SK-N-SH treated with all-trans-retinoic acid at 6 μM for 48 hours (cell line): Measurements from ENCODE around the gene BUB3.

ENCODE experiments used
- ATAC-seq: fragments of 200-7000 bp; cut with Tn5 transposase; 3 replicates; pipeline ENCODE4 v1.9.1; 2020; ENCODE audit warnings: mild to moderate bottlenecking, moderate library complexity
- BACH2 ChIP-seq: fragments of 250-450 bp; sonication (Bioruptor Pico); IDR thresholded peaks from 2 replicates; pipeline ENCODE4 v1.9.0; 2021; ENCODE audit warnings: mild to moderate bottlenecking, borderline replicate concordance
- CSDC2 ChIP-seq: fragments of 250-450 bp; sonication (Bioruptor Pico); IDR thresholded peaks from 2 replicates; pipeline ENCODE4 v1.5.0; 2020; ENCODE audit warnings: mild to moderate bottlenecking, moderate library complexity
- ESRRG ChIP-seq: fragments of 250-450 bp; sonication (Bioruptor Pico); IDR thresholded peaks from 2 replicates; pipeline ENCODE4 v1.6.1; 2021; ENCODE audit warnings: mild to moderate bottlenecking
- GLIS3 ChIP-seq: fragments of 250-450 bp; sonication (Bioruptor Pico); IDR thresholded peaks from 2 replicates; pipeline ENCODE4 v1.5.0; 2020; ENCODE audit warnings: mild to moderate bottlenecking, moderate library complexity
- ISL1 ChIP-seq: fragments of 250-450 bp; sonication (Bioruptor Pico); IDR thresholded peaks from 2 replicates; pipeline ENCODE4 v2.1.2; 2022; ENCODE audit warnings: mild to moderate bottlenecking, moderate library complexity
- OSR1 ChIP-seq: fragments of 250-450 bp; sonication (Bioruptor Pico); IDR thresholded peaks from 2 replicates; pipeline ENCODE4 v1.8.0; 2022; ENCODE audit warnings: moderate library complexity, mild to moderate bottlenecking, inconsistent platforms
- PPARA ChIP-seq: fragments of 250-450 bp; sonication (Bioruptor Pico); IDR thresholded peaks from 2 replicates; pipeline ENCODE4 v1.5.0; 2020; ENCODE audit warnings: mild to moderate bottlenecking, borderline replicate concordance
- RARB ChIP-seq: fragments of 250-450 bp; sonication (Bioruptor Pico); IDR thresholded peaks from 2 replicates; pipeline ENCODE4 v1.8.0; 2021; ENCODE audit warnings: mild to moderate bottlenecking, moderate library complexity
- SNAI2 ChIP-seq: fragments of 250-450 bp; sonication (Bioruptor Pico); IDR thresholded peaks from 2 replicates; pipeline ENCODE4 v1.5.0; 2020; ENCODE audit warnings: mild to moderate bottlenecking, moderate library complexity
- TOX ChIP-seq: fragments of 250-450 bp; sonication (Bioruptor Pico); IDR thresholded peaks from 2 replicates; pipeline ENCODE4 v1.8.0; 2021; ENCODE audit warnings: mild to moderate bottlenecking, moderate library complexity, borderline replicate concordance
- ZC3H10 ChIP-seq: fragments of 250-450 bp; sonication (Bioruptor Pico); IDR thresholded peaks from 2 replicates; pipeline ENCODE4 v1.5.1; 2021; ENCODE audit warnings: mild to moderate bottlenecking, moderate library complexity
- ZFP3 ChIP-seq: fragments of 250-450 bp; sonication (Bioruptor Pico); IDR thresholded peaks from 2 replicates; pipeline ENCODE4 v1.5.0; 2020; ENCODE audit warnings: mild to moderate bottlenecking, moderate library complexity
- ZFP30 ChIP-seq: fragments of 450-650 bp; formaldehyde crosslinking; IDR thresholded peaks from 2 replicates; pipeline ENCODE4 v1.5.0; 2022; ENCODE audit warnings: mild to moderate bottlenecking, moderate library complexity
- ZNF565 ChIP-seq: fragments of 450-650 bp; formaldehyde crosslinking; conservative IDR thresholded peaks from 2 replicates; pipeline ENCODE4 v1.5.0; 2020; ENCODE audit warnings: low read depth, mild to moderate bottlenecking, moderate library complexity
- ZNF70 ChIP-seq: fragments of 450-650 bp; formaldehyde crosslinking; IDR thresholded peaks from 2 replicates; pipeline ENCODE4 v1.5.0; 2020; ENCODE audit warnings: mild to moderate bottlenecking, moderate library complexity
- ZNF8 ChIP-seq: fragments of 450-650 bp; formaldehyde crosslinking; IDR thresholded peaks from 2 replicates; pipeline ENCODE4 v1.5.0; 2020; ENCODE audit warnings: mild to moderate bottlenecking, moderate library complexity
- TF ChIP-seq, protein P1 (sequence below): fragments of 250-450 bp; sonication (Bioruptor Pico); IDR thresholded peaks from 2 replicates; pipeline ENCODE4 v1.5.0; 2020; ENCODE audit warnings: mild to moderate bottlenecking, moderate library complexity
- TF ChIP-seq, protein P2 (sequence below): fragments of 250-450 bp; sonication (Bioruptor Pico); IDR thresholded peaks from 2 replicates; pipeline ENCODE4 v1.8.0; 2020; ENCODE audit warnings: mild to moderate bottlenecking, moderate library complexity, borderline replicate concordance
- TF ChIP-seq, protein P3 (sequence below): fragments of 250-450 bp; sonication (Bioruptor Pico); IDR thresholded peaks from 2 replicates; pipeline ENCODE4 v1.5.1; 2021; ENCODE audit warnings: mild to moderate bottlenecking, moderate library complexity
- TF ChIP-seq, protein P4 (sequence below): fragments of 250-450 bp; sonication (Bioruptor Pico); IDR thresholded peaks from 2 replicates; pipeline ENCODE4 v1.8.0; 2021; ENCODE audit warnings: low read depth, mild to moderate bottlenecking, moderate library complexity, borderline replicate concordance

Gene BUB3

DNA sequence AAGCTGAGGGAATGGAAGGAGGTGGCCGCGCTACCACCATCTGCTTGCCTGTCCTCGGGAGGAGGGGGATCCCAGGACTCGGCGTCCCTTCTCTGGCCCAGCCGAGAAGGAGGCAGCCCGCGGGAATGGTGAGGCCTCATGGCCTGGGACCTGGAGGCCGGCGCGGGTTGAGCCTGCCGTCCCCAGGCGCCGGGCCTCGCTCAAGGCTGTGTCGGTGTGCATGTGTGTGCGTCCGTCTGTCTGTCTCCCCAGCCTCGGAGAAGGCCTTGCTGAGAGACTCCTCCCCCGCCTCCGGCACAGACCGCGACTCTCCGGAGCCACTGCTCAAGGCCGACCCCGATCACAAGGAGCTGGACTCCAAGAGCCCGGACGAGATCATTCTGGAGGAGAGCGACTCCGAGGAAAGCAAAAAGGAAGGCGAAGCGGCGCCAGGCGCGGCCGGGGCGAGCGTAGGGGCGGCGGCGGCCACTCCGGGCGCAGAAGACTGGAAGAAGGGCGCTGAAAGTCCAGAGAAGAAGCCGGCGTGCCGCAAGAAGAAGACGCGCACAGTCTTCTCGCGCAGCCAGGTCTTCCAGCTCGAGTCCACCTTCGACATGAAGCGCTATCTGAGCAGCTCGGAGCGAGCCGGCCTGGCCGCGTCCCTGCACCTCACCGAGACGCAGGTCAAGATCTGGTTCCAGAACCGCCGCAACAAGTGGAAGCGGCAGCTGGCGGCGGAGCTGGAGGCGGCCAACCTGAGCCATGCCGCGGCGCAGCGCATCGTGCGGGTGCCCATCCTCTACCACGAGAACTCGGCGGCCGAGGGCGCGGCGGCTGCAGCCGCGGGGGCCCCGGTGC, 17.2 kb upstream of the BUB3 start:
- TF ChIP-seq ZFP3 (CRISPR knock-in tag) (no peak), ZNF8 (CRISPR knock-in tag) (no peak), ISL1 (CRISPR knock-in tag) (no peak), RARB (no peak), ZC3H10 (CRISPR knock-in tag) (no peak), SNAI2 (CRISPR knock-in tag) (no peak), ZNF565 (CRISPR knock-in tag) (no peak), BACH2 (no peak), CSDC2 (CRISPR knock-in tag) (no peak)
- TF ChIP-seq, protein P1, sequence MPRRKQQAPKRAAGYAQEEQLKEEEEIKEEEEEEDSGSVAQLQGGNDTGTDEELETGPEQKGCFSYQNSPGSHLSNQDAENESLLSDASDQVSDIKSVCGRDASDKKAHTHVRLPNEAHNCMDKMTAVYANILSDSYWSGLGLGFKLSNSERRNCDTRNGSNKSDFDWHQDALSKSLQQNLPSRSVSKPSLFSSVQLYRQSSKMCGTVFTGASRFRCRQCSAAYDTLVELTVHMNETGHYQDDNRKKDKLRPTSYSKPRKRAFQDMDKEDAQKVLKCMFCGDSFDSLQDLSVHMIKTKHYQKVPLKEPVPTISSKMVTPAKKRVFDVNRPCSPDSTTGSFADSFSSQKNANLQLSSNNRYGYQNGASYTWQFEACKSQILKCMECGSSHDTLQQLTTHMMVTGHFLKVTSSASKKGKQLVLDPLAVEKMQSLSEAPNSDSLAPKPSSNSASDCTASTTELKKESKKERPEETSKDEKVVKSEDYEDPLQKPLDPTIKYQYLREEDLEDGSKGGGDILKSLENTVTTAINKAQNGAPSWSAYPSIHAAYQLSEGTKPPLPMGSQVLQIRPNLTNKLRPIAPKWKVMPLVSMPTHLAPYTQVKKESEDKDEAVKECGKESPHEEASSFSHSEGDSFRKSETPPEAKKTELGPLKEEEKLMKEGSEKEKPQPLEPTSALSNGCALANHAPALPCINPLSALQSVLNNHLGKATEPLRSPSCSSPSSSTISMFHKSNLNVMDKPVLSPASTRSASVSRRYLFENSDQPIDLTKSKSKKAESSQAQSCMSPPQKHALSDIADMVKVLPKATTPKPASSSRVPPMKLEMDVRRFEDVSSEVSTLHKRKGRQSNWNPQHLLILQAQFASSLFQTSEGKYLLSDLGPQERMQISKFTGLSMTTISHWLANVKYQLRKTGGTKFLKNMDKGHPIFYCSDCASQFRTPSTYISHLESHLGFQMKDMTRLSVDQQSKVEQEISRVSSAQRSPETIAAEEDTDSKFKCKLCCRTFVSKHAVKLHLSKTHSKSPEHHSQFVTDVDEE (CRISPR knock-in tag), result no peak
- TF ChIP-seq, protein P2, sequence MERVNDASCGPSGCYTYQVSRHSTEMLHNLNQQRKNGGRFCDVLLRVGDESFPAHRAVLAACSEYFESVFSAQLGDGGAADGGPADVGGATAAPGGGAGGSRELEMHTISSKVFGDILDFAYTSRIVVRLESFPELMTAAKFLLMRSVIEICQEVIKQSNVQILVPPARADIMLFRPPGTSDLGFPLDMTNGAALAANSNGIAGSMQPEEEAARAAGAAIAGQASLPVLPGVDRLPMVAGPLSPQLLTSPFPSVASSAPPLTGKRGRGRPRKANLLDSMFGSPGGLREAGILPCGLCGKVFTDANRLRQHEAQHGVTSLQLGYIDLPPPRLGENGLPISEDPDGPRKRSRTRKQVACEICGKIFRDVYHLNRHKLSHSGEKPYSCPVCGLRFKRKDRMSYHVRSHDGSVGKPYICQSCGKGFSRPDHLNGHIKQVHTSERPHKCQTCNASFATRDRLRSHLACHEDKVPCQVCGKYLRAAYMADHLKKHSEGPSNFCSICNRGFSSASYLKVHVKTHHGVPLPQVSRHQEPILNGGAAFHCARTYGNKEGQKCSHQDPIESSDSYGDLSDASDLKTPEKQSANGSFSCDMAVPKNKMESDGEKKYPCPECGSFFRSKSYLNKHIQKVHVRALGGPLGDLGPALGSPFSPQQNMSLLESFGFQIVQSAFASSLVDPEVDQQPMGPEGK (CRISPR knock-in tag), result no peak
- TF ChIP-seq, protein P3, sequence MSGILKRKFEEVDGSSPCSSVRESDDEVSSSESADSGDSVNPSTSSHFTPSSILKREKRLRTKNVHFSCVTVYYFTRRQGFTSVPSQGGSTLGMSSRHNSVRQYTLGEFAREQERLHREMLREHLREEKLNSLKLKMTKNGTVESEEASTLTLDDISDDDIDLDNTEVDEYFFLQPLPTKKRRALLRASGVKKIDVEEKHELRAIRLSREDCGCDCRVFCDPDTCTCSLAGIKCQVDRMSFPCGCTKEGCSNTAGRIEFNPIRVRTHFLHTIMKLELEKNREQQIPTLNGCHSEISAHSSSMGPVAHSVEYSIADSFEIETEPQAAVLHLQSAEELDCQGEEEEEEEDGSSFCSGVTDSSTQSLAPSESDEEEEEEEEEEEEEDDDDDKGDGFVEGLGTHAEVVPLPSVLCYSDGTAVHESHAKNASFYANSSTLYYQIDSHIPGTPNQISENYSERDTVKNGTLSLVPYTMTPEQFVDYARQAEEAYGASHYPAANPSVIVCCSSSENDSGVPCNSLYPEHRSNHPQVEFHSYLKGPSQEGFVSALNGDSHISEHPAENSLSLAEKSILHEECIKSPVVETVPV (CRISPR knock-in tag), result no peak
- TF ChIP-seq, protein P4, sequence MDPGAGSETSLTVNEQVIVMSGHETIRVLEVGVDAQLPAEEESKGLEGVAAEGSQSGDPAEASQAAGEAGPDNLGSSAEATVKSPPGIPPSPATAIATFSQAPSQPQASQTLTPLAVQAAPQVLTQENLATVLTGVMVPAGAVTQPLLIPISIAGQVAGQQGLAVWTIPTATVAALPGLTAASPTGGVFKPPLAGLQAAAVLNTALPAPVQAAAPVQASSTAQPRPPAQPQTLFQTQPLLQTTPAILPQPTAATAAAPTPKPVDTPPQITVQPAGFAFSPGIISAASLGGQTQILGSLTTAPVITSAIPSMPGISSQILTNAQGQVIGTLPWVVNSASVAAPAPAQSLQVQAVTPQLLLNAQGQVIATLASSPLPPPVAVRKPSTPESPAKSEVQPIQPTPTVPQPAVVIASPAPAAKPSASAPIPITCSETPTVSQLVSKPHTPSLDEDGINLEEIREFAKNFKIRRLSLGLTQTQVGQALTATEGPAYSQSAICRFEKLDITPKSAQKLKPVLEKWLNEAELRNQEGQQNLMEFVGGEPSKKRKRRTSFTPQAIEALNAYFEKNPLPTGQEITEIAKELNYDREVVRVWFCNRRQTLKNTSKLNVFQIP (CRISPR knock-in tag), result no peak
- no peak; the same call in 2 of the 3 replicates for ATAC-seq

DNA sequence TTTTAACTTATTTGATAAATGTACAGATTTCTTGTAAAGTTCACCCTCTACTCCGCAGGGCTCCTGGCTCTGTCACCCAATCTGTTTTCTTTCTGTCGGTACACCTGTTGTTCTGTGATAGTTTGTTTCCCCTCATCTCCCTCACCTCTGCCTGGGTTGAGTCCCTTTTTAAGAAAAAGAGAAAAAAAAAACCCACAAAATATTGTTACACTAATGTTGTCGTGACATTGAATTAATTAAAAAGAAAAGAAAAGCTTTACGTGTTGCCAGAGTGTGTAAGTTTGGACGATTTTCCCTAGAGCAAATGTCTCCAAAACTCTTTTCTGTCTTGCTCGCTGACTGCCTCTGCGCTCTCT, 15.1 kb upstream of the BUB3 start:
- ATAC-seq, result no peak
- no peak for TF ChIP-seq ZFP3 (CRISPR knock-in tag)
- no peak for TF ChIP-seq TOX
- TF ChIP-seq, all 23 proteins: peak for 0

DNA sequence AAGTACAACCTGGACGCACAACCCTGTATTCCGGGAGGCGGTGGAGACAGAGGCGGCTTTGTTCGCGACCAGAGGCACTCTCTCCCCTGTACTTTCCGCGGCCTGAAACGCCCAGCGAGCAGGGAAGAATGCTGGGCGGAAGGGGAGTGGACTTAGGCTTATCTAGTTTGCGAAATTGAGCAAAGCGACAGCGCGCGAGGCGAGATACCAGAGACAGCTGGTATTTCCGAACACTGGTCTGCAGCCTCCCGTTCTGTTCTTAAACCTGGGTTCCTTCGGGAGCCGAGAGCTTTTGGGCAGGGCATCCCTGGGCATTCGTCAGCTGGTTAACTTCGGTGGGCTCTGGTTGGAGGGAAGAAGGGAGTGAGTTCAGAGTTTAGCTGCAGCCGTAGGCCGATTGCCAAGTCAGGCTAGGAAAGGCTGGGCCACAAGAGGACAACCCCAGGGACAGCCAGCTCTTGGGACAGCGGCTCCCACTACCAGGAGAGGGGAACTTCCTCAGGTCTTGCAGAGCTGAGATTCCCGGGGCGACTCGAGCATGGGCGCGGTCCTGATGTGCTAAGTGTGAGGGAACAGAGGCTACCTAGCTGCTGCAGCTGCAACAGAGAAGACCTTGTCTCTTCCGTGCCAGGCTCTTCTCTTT, 14.6 kb upstream of the BUB3 start:
- ATAC-seq, result peak; percentile 7; the same call in 1 of the 3 replicates
- TF ChIP-seq, protein P4 (CRISPR knock-in tag), result no peak
- TF ChIP-seq SNAI2 (CRISPR knock-in tag) (no peak), GLIS3 (CRISPR knock-in tag) (no peak), CSDC2 (CRISPR knock-in tag) (no peak), ZNF70 (CRISPR knock-in tag) (no peak), ZFP30 (CRISPR knock-in tag) (no peak), ESRRG (CRISPR knock-in tag) (no peak), RARB (no peak), PPARA (no peak), OSR1 (no peak), ZNF565 (CRISPR knock-in tag) (no peak), BACH2 (no peak)
- TF ChIP-seq, protein P2 (CRISPR knock-in tag), result no peak
- TF ChIP-seq, protein P1 (CRISPR knock-in tag), result no peak
